Activated effector memory CD4-positive, alpha-beta T cell treated with anti-CD3 and anti-CD28 coated beads, Interleukin-2, amount 50 U/mL, for 16 hours (primary cell): ENCODE results near the gene FOLR1.
"Not testable (repeated sequence)": the region's sequence is repeated elsewhere in the genome, so short reads cannot be mapped to it uniquely, and the experiment has no call there.

Source experiments
- DNase-seq: peaks from one replicate; pipeline ENCODE4 v3.0.0-alpha.2; 2020

The FOLR1 gene

GRCh38 chr11:72188267-72188666, 3.7 kb upstream of the FOLR1 start:
- no peak for DNase-seq

DNA sequence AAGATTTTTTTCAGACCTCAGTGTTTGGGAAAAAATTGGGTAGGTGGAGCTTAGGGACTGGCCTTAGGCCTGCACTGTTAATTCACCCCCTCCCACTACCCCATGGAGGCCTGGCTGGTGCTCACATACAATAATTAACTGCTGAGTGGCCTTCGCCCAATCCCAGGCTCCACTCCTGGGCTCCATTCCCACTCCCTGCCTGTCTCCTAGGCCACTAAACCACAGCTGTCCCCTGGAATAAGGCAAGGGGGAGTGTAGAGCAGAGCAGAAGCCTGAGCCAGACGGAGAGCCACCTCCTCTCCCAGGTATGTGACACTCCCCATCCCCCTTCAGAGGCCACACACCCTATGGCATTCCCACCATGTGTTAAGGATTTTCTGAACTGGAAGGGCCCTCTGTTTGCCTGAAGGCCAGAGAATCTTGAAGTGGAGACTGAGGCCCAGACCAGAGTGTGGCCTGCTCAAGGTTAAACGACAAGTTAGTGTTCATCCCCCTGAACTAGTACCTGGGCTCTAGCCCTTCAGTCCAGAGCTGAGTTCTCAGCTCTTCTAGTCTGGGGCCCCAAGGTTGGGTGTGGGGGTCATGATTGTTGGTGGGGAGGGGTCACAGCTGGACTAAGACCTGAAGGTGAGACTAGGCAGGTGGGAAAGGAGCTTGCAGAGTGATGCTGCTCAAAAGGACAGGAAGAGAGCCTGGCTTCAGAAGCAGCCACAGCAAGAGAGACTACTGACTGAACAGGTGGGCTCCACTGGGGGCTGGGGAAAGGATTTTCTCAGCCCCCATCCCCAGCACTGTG, 2.3 kb upstream of the FOLR1 start:
- no peak for DNase-seq

DNA sequence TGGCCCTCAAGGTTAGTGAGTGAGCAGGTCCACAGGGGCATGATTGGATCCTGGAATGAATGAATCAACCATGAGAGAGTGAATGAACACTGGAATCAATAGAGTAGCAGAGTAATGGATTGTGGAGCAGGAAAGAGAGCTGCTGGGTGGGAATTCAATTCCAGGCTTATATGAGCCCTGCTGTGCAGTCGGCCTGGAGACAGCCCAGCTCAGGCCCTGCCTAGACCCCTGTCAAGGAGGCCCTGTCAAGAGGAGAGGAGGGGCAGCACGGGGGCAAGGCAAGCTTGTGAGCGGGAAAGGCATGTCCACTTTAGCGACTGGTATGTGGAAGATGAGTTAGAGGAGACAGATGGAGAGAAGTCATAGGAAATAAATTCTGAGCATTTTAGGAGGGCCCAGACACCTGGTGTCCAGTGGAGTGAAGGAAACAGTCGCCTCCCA, 1.3 kb upstream of the FOLR1 start:
- no peak for DNase-seq

DNA sequence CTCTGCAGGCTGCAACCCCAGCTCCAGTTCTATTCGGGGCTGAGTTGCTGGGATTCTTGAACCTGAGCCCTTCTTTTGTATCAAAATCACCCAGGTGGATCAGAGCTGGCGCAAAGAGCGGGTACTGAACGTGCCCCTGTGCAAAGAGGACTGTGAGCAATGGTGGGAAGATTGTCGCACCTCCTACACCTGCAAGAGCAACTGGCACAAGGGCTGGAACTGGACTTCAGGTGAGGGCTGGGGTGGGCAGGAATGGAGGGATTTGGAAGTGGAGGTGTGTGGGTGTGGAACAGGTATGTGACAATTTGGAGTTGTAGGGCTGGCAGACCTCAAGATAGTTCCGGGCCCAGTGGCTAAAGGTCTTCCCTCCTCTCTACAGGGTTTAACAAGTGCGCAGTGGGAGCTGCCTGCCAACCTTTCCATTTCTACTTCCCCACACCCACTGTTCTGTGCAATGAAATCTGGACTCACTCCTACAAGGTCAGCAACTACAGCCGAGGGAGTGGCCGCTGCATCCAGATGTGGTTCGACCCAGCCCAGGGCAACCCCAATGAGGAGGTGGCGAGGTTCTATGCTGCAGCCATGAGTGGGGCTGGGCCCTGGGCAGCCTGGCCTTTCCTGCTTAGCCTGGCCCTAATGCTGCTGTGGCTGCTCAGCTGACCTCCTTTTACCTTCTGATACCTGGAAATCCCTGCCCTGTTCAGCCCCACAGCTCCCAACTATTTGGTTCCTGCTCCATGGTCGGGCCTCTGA, 3.8 kb downstream of the FOLR1 start:
- peak; percentile 50 for DNase-seq

DNA sequence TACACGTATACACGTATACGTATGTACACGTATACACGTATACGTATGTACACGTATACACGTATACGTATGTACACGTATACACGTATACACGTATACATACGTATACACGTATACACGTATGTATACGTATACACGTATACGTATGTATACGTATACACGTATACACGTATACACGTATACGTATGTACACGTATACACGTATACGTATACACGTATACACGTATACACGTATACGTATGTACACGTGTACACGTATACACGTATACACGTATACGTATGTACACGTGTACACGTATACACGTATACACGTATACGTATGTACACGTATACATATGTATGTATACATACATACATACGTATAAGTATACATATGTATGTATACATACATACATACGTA, 9.5 kb downstream of the FOLR1 start:
- DNase-seq: not testable (repeated sequence)

DNA sequence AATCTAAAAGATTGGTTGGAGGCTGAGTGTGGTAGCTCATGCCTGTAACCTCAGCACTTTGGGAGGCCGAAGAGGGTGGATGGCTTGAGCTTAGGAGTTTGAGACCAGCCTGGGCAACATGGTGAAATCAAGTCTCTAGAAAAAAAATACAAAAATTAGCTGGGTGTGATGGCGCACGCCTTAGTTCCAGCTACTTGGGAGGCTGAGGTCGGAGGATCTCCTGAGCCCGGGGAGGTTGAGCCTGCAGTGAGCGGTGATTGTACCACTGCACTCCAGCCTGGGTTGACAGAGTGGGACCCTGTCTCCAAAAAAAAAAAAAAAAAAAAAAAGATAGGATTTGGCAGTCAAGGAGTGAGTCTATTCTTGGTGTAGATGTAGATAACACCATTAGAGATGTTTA, 10.6 kb downstream of the FOLR1 start:
- peak; percentile 21 for DNase-seq

GRCh38 chr11:72203163-72203562, 11.2 kb downstream of the FOLR1 start:
- DNase-seq: peak; percentile 6

DNA sequence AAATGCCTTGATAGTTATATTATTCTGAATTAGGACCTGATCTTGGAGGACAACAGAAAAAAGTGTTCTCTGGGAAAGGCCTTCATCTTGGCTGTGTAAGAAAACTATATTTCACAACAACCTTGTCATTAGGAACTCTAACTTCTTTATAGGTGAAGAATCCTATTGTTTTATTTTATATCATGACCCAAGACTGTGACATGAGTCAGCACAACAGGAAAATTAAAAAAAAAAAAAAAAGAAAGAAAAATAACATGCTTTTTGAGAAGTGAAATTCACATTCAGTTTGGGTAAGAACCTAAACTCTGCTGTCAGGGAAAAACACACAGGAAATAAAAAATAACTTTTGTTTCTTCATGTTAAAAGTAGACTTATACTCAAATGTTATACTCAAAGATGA, 12.9 kb downstream of the FOLR1 start:
- no peak for DNase-seq

GRCh38 chr11:72206794-72207193, 14.9 kb downstream of the FOLR1 start:
- peak; percentile 47 for DNase-seq

DNA sequence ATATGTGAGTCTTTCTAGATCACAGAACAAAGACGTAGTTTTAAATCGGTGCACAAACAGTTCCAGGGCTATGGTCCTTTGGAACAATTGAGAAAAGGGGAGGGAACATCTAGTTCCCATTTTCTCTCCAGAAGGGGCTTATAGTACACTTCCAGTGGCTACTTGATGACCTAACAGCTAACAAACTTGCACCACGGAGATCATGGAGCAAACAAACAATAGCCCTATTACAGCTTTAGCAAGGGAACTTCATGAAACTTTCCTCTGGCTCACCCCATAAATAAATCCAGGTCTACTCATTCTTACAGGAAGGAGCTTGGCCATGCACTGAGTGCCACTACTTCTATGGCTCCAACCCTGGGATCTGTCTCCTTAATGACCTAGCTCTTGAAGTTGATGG, 16.3 kb downstream of the FOLR1 start:
- DNase-seq: peak; percentile 10

DNA sequence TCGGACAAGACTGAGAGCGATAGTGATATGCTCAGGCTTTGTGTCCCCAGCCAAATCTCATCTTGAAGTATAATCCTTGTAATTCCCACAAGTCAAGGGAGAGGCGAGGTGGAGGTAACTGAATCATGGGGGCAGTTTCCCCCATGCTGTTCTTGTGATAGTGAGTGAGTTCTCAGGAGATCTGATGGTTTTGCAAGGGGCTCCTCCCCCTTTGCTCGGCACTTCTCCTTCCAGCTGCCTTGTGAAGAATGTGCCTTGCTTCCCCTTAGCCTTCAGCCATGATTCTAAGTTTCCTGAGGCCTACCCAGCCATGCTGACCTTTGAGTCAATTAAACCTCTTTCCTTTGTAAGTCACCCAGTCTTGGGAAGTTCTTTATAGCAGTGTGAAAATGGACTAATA, 17.2 kb downstream of the FOLR1 start:
- DNase-seq: peak; percentile 10

DNA sequence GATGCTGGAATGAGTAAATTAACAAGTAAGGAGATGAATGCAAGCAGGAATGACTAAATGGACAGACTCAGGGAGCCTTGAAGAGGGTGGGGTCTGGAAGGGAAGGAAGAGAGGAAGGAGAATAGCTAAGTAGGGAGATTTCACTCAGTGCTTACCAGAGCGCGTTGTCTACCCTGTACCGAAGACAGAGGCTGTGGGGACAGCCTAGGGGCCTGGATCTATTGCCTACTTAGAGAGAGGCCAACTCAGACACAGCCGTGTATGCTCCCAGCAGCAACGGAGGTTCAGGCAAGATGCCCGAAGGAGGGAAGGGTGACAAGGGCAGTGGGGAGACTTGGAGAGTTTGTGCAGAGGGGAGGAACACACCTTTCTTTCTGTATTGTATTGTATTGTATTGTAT, 24.7 kb downstream of the FOLR1 start, which contains the start of gene FOLR2:
Gene FOLR2, plus strand, starts transcription at position 157 of the 400 bp plus-strand sequence. CDS start 1,791 bp downstream, outside the sequence.
- peak; percentile 19 for DNase-seq

DNA sequence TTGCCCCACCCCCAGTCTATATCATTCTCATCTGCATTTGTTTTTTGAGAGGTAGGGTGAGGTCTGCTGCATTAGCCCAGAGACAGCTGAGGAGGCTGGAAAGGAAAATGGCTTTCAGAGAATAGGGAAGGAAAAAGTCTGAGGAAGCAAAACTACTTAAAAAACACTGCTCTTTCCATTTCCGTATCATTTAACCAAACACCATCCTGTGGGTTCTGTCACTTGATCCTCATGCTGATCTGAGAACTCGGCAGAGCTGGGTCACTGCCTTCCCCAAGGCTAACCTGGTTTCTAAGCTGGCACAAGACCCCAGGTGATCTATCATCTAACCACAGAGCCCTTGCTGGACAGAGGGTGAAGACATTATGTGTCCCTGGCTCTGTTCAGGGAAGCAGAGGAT, 25.9 kb downstream of the FOLR1 start:
- DNase-seq: peak; percentile 10

DNA sequence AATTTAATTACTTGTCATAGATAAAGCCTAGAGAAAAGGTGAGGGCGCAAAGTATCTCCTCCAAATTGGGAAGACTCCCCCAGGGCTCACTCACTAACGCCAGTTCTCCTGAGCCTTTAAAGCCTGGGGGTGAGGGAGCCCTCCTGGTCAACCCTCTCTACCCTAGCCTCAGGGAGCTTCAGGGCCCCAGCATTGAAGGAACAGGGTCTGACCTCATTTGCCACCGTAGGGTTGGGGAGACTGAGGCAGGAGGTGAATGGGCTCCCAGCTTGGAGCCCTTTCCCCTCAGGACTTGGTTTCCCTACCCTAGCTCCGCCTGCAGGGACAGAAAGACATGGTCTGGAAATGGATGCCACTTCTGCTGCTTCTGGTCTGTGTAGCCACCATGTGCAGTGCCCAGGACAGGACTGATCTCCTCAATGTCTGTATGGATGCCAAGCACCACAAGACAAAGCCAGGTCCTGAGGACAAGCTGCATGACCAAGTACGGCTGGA, 26.4 kb downstream of the FOLR1 start:
- peak; percentile 37 for DNase-seq

DNA sequence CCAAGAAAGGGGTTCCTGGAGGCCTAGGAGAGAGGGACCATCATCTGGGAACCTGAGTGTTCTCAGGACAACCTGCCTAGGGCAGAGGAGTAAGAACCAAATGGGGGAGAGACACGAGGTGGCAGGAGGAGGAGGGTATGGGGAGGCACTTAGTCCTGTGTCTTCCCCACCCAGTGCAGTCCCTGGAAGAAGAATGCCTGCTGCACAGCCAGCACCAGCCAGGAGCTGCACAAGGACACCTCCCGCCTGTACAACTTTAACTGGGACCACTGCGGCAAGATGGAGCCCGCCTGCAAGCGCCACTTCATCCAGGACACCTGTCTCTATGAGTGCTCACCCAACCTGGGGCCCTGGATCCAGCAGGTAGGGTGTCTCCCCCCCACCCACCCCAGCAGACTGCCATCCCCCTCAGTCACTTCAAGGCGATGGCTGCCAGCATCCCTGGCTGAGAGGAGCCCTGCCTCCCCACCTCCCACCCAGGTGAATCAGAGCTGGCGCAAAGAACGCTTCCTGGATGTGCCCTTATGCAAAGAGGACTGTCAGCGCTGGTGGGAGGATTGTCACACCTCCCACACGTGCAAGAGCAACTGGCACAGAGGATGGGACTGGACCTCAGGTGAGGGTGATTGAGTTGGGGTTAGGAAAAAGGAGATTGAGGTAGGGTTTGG, 28.9 kb downstream of the FOLR1 start:
- DNase-seq: peak; percentile 53

DNA sequence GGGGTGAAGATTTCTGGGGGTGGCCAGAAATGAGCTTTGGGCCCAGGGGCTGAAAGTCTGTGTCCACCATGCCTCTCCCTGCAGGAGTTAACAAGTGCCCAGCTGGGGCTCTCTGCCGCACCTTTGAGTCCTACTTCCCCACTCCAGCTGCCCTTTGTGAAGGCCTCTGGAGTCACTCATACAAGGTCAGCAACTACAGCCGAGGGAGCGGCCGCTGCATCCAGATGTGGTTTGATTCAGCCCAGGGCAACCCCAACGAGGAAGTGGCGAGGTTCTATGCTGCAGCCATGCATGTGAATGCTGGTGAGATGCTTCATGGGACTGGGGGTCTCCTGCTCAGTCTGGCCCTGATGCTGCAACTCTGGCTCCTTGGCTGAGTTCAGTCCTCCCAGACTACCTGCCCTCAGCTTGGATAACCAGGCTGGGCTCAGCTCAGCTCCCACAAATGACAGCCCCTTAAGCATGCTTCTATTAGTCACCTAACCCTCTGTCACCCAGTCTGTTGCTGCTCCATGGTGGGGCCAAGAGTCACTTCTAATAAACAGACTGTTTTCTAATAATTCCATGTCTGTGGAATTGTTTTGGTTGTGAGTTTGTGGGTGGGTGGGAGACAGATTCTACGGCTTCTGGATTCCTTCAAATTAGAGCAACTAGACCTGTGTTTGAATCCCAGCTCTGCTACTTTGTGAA, 29.6 kb downstream of the FOLR1 start:
- DNase-seq: peak; percentile 62

DNA sequence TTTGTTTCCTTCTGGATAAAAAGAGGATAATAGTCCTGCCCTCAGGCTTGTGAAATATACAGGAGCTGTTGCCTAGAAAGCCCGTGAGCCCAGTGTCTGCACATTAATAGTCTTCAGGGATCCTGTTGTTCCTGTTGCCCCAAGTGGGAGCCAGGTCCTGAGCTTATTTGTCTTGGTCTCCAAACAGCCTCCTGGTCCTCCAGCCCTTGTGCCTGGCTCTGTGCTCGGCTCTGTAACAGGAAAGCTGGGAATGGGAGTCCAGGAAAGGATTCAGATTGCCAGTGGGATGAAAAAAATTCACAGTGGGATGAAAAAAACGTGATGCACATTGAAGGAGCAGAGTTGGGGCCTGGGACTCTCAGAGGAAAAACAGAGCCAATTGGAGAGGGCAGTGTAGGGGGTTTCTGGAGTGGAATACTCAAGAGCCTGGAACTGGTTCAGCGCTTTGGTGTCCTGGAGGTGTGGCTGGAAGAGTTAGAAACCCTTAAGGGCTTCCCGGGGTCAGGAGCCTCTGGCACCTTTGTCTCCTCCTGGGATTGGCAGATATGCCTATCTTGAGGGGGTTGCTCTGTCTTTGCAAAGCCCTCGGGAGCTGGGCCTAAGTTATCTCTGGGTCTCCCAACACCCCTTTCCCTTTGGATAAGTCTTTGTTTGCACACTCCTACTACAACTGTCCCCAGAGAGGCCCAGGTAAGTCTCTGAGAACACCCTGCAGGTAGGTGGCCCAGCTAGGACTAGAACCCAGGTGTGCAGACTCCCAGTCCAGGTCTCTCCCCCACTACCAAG, 30.4 kb downstream of the FOLR1 start:
- DNase-seq: no peak

DNA sequence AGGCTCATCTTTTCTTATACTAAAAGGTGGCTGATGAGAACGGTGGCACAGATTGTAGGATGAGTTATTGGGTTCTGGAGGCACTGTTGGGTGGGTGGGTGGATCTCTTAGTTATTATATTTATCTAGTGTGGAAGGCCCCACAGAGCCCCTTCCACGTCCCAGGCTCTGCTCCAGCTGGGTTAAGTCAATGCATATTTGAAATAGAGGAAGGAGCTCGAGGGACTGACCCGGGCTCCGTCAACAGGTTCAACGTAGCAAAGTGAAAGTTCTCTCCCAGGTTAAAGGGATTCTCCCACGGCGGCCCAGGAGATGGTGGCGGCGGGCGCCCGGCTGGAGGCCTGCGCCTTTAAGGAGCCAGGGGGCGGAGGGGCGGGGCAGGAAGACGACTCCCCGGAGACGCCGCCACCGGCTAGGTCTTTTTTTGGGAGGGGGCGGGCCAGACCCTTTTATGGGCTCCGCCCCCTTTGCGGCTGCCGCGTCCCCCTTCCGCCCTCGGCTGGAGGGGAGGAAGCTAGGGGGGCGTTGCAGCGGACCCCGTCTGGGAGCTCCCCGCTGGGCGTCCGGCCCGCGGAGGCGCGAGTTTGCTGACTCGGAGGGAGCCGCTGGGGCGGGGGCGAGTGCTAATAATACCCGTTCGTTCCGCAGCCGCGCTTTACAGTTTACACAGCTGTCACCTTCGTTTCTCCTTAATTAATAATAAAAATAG, 31.1 kb downstream of the FOLR1 start:
- DNase-seq: peak; percentile 98

DNA sequence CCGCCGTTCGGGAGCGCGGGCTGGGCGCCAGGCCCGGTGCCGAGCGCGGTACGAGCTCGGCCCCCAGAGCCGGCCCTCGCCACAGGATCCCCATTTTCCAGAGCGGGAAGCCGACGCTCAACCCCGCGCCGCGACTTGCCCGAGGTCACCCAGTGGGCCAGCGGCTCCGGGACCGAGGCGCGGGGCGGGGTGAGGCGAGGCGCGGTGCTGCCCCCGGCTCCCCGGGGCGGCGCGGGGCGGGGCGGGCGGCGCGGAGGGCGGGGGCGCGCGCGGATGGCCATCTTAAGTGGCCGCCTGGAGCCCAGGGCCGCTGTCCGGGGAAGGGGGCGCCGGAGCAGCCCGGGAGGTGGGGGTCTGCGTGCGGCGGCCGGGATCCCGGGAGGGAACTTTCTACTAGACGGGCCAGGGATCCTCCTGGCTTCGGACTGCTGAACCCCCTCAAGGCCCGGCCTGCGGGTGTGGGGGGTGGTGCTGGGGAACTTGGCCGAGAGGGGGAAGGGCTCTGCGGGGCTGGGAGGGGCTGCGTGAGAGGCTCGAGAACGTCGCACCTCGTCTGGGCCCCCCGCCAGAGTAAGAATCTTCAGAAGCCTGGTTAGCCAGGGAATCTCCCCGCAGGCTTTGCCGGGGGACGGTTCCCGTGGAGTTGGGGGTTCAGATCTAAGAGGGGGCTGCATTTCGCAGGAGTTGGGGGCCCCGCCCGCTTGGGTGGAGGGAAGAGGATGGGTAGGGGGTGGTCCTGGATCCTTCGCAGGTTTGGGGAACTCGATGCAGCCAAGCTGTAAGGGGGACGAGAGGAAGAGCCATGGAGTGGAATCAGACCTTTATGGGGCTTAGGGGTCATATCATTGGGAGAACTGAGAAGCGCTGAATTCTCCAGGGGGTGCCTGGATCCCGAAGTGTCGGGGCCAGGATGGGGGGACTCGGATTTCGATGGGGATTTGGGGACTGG, 31.9 kb downstream of the FOLR1 start:
- DNase-seq: peak; percentile 89
